Liver (tissue), 9 donors: ENCODE measurements around the gene TMPRSS12. TPM values are rescaled to one million over a fixed set of nuclear protein-coding genes. Genes with fewer than 3 reads are reported as not detected.
"Not testable (repeated sequence)": the region's sequence is repeated elsewhere in the genome, so short reads cannot be mapped to it uniquely, and the experiment has no call there.

ENCODE experiments used
- DNase-seq: peaks from one replicate; pipeline ENCODE4 v3.0.0-alpha.2; 2017; ENCODE audit warnings: low spot score
- H3K27ac ChIP-seq, 2 donors: one replicate each; pipeline ENCODE4 v1.7.0; 2013; ENCODE audit warnings: inconsistent platforms in 2 of 2, low read length in 2 of 2, control low read depth in 1 of 2, low read depth in 1 of 2, mild to moderate bottlenecking in 1 of 2
- H3K27me3 ChIP-seq, 4 donors: one replicate each; pipeline versions ENCODE4 v1.6.1 to v1.7.0; 2013; ENCODE audit warnings: low read length in 3 of 4, inconsistent platforms in 1 of 4, mild to moderate bottlenecking in 1 of 4, moderate library complexity in 1 of 4; ENCODE audit not compliant: control insufficient read depth in 4 of 4, insufficient read depth in 4 of 4
- H3K36me3 ChIP-seq, 4 donors: one replicate each; pipeline versions ENCODE4 v1.6.1 to v1.7.0; 2013; ENCODE audit warnings: low read length in 3 of 4, mild to moderate bottlenecking in 3 of 4, low read depth in 1 of 4, moderate library complexity in 1 of 4; ENCODE audit not compliant: control insufficient read depth in 4 of 4, insufficient read depth in 3 of 4
- H3K4me1 ChIP-seq, 4 donors: one replicate each; pipeline versions ENCODE4 v1.6.1 to v1.7.0; 2013; ENCODE audit warnings: low read length in 3 of 4, mild to moderate bottlenecking in 3 of 4, moderate library complexity in 1 of 4; ENCODE audit not compliant: control insufficient read depth in 4 of 4, insufficient read depth in 4 of 4
- H3K4me3 ChIP-seq, 3 donors: one replicate each; pipeline versions ENCODE4 v1.6.1 to v1.7.0; 2013; ENCODE audit warnings: low read length in 3 of 3, control low read depth in 1 of 3, low read depth in 1 of 3, mild to moderate bottlenecking in 1 of 3
- H3K9ac ChIP-seq, 2 donors: one replicate each; pipeline ENCODE4 v1.7.0; 2013; ENCODE audit warnings: low read length in 2 of 2, mild to moderate bottlenecking in 2 of 2, moderate library complexity in 2 of 2, control low read depth in 1 of 2, low read depth in 1 of 2
- H3K9me3 ChIP-seq, 4 donors: one replicate each; pipeline versions ENCODE4 v1.6.1 to v1.7.0; 2013; ENCODE audit warnings: low read length in 3 of 4; ENCODE audit not compliant: control insufficient read depth in 4 of 4
- CTCF ChIP-seq: fragments of 150-350 bp; IDR thresholded peaks from 2 replicates; pipeline ENCODE4 v1.5.1; 2017; ENCODE audit warnings: improper control_type of control experiment, low read depth, low read length; ENCODE audit not compliant: missing input control
- EGR1 ChIP-seq, 2 donors: IDR thresholded peaks; 2 replicates each; pipeline ENCODE4 v1.6.1; 2016 to 2018; ENCODE audit warnings: antibody characterized with exemption in 2 of 2, low read depth in 2 of 2
- FOXA1 ChIP-seq: IDR thresholded peaks from 2 replicates; pipeline ENCODE4 v1.6.1; 2016; ENCODE audit warnings: antibody characterized with exemption
- FOXA2 ChIP-seq: IDR thresholded peaks from 2 replicates; pipeline ENCODE4 v1.6.1; 2016; ENCODE audit warnings: antibody characterized with exemption
- HNF4A ChIP-seq, 2 donors: conservative IDR thresholded peaks; 2 replicates each; pipeline ENCODE4 v1.6.1; 2016; ENCODE audit warnings: antibody characterized with exemption in 2 of 2, mild to moderate bottlenecking in 2 of 2
- HNF4G ChIP-seq: IDR thresholded peaks from 2 replicates; pipeline ENCODE4 v1.6.1; 2016; ENCODE audit warnings: antibody characterized with exemption
- RAD21 ChIP-seq, 2 donors: IDR thresholded peaks; 2 replicates each; pipeline ENCODE4 v1.6.1; 2016; ENCODE audit warnings: antibody characterized with exemption in 2 of 2, mild to moderate bottlenecking in 2 of 2
- RXRA ChIP-seq, 2 donors: IDR thresholded peaks; 2 replicates each; pipeline ENCODE4 v1.6.1; 2017 to 2018; ENCODE audit warnings: antibody characterized with exemption in 2 of 2, mild to moderate bottlenecking in 1 of 2
- SP1 ChIP-seq: IDR thresholded peaks from 2 replicates; pipeline ENCODE4 v1.6.1; 2018; ENCODE audit warnings: antibody characterized with exemption, mild to moderate bottlenecking
- TAF1 ChIP-seq: conservative IDR thresholded peaks from 2 replicates; pipeline ENCODE4 v1.6.1; 2016; ENCODE audit warnings: antibody characterized with exemption, mild to moderate bottlenecking
- YY1 ChIP-seq: IDR thresholded peaks from 2 replicates; pipeline ENCODE4 v1.6.1; 2016; ENCODE audit warnings: antibody characterized with exemption, mild to moderate bottlenecking
- ZBTB33 ChIP-seq: IDR thresholded peaks from 2 replicates; pipeline ENCODE4 v1.6.1; 2016; ENCODE audit warnings: antibody characterized with exemption
- WGBS: extraction: QIAGEN DNeasy Blood & Tissue Kit; methylation state at CpG from one replicate; pipeline ENCODE4 v1.1.7; 2013; 5-methylcytosine and 5-hydroxymethylcytosine counted together
- polyA plus RNA-seq, 2 donors: library from polyadenylated mRNA; stranded (reverse) in 1 of 2; unstranded in 1 of 2; fragments of 200-250 nt in 1 of 2; fragments of >200 nt in 1 of 2; fragmentation: Nextera tagmentation in 1 of 2; extraction: Ambion mirVana in 1 of 2; gene quantifications; one replicate each; pipeline versions ENCODE4 v1.2.1 to v1.2.3, GENCODE V29; 2013 to 2015
- total RNA-seq, 2 donors: library from RNA; depleted of rRNA; stranded (reverse); fragments of >200 nt; gene quantifications; one replicate each; pipeline ENCODE4 v1.2.3, GENCODE V29; 2014
- TF ChIP-seq, protein P1 (sequence below): IDR thresholded peaks from 2 replicates; pipeline ENCODE4 v1.6.1; 2016; ENCODE audit warnings: antibody characterized with exemption, mild to moderate bottlenecking
- TF ChIP-seq, protein P2 (sequence below): IDR thresholded peaks from 2 replicates; pipeline ENCODE4 v1.6.1; 2016; ENCODE audit warnings: antibody characterized with exemption
- donor health status: healthy.
- donor health status: healthy.
- donor health status: healthy.
- donor health status: healthy.
- donor health status: healthy.

Gene TMPRSS12
- total and polyA plus RNA-seq, 4 donors, result not detected

DNA sequence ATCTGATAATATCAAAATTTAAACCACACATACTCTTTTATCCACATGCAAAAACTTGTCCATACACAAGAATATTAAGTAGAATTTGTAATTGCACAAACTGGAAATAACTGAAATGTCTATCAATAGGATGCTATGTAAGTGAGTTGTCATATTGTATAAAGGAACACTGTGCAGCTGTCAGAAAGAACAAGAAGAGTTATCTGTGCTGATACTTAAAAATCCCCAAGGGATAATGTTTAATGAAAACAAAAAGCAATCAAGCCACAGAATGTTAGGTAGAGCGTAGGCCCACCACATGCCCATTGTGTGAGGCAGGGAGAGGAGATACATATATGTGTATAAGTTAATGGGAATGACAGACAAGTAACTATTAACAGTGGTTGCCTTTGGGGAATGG lies 83.7 kb downstream of the TMPRSS12 start:
- WGBS, result 21% methylated on average over 1 of the region's 1 CpG
- Histone ChIP-seq H3K4me3 (peak overlapping the region; percentile 63 to 100 (median 90)), H3K27ac (peak overlapping the region; percentile 68 to 69), H3K9me3 (no peaks in the 10 kb centered on the region), H3K9ac (peak overlapping the region; percentile 40 to 99), H3K4me1 (peaks cover 8 to 59% (median 45%) of the 10 kb centered on the region in 4 donors), H3K36me3 (peaks cover 0 to 4% (median 1%) of the 10 kb centered on the region in 4 donors), H3K27me3 (no peaks in the 10 kb centered on the region)
- DNase-seq, result no peak
- no peak for TF ChIP-seq CTCF
- no peak for TF ChIP-seq YY1
- TF ChIP-seq RXRA (IDR thresholded peaks at IDR 0.05), result no peak
- TF ChIP-seq ZBTB33, result no peak
- no peak for TF ChIP-seq FOXA2
- TF ChIP-seq RAD21 (IDR thresholded peaks at IDR 0.05), result no peak
- TF ChIP-seq SP1, result no peak
- no peak for TF ChIP-seq TAF1
- TF ChIP-seq, protein P1, sequence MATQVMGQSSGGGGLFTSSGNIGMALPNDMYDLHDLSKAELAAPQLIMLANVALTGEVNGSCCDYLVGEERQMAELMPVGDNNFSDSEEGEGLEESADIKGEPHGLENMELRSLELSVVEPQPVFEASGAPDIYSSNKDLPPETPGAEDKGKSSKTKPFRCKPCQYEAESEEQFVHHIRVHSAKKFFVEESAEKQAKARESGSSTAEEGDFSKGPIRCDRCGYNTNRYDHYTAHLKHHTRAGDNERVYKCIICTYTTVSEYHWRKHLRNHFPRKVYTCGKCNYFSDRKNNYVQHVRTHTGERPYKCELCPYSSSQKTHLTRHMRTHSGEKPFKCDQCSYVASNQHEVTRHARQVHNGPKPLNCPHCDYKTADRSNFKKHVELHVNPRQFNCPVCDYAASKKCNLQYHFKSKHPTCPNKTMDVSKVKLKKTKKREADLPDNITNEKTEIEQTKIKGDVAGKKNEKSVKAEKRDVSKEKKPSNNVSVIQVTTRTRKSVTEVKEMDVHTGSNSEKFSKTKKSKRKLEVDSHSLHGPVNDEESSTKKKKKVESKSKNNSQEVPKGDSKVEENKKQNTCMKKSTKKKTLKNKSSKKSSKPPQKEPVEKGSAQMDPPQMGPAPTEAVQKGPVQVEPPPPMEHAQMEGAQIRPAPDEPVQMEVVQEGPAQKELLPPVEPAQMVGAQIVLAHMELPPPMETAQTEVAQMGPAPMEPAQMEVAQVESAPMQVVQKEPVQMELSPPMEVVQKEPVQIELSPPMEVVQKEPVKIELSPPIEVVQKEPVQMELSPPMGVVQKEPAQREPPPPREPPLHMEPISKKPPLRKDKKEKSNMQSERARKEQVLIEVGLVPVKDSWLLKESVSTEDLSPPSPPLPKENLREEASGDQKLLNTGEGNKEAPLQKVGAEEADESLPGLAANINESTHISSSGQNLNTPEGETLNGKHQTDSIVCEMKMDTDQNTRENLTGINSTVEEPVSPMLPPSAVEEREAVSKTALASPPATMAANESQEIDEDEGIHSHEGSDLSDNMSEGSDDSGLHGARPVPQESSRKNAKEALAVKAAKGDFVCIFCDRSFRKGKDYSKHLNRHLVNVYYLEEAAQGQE, result no peak
- no peak for TF ChIP-seq FOXA1
- TF ChIP-seq, protein P2, sequence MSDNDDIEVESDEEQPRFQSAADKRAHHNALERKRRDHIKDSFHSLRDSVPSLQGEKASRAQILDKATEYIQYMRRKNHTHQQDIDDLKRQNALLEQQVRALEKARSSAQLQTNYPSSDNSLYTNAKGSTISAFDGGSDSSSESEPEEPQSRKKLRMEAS, result no peak
- TF ChIP-seq EGR1 (IDR thresholded peaks at IDR 0.05; ENCODE audit: low read depth in 2 of 2), result no peak

GRCh38 chr12:50926932-50927331 lies 84.2 kb downstream of the TMPRSS12 start:
- WGBS, result 12% methylated on average over 3 of the region's 3 CpGs
- peak overlapping the region; percentile 63 to 100 (median 90) for H3K4me3 ChIP-seq
- H3K27ac ChIP-seq, result peak overlapping the region; percentile 68 to 69
- H3K4me1 ChIP-seq, result peaks cover 8 to 64% (median 50%) of the 10 kb centered on the region in 4 donors
- not testable (repeated sequence) for H3K9me3 ChIP-seq, H3K27me3 ChIP-seq, H3K36me3 ChIP-seq
- H3K9ac ChIP-seq, result peak overlapping the region; percentile 40 to 99
- peak; percentile 62 for DNase-seq
- TF ChIP-seq HNF4A (conservative IDR thresholded peaks at IDR 0.05) (peak; percentile 71 to 75), RAD21 (IDR thresholded peaks at IDR 0.05) (peak in 1 of 2 donors; percentile 34), RXRA (IDR thresholded peaks at IDR 0.05) (peak; percentile 7 to 53), HNF4G (peak; percentile 17)
- TF ChIP-seq, protein P2, result peak; percentile 7
